ENCODE results near the gene SHB. TPM values are rescaled to one million over a fixed set of nuclear protein-coding genes. Genes with fewer than 3 reads are reported as not detected.
A peak's percentile ranks its signal among the peaks of the same experiment; 100 is the strongest.

The SHB gene
- total RNA-seq, 1 donor from 2014 or later, result 12.2 TPM

DNA sequence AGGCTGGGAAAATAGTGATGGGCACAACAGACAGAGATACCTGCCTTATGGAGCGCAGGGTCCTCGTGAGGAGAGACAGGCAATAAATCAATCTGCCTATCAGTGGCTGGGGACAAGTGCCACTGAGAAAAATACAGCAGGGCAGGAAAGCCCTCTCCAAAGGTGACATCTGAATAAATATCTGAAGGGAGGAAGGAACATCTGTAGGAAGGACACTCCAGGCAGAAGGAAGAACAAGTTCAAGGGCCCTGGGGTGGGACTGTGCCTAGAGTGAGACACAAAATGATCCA lies 111.4 kb downstream of the SHB start:
- DNase-seq (ENCODE audit: low spot score in 2 of 2), result no peak
- no peak for FAIRE-seq

DNA sequence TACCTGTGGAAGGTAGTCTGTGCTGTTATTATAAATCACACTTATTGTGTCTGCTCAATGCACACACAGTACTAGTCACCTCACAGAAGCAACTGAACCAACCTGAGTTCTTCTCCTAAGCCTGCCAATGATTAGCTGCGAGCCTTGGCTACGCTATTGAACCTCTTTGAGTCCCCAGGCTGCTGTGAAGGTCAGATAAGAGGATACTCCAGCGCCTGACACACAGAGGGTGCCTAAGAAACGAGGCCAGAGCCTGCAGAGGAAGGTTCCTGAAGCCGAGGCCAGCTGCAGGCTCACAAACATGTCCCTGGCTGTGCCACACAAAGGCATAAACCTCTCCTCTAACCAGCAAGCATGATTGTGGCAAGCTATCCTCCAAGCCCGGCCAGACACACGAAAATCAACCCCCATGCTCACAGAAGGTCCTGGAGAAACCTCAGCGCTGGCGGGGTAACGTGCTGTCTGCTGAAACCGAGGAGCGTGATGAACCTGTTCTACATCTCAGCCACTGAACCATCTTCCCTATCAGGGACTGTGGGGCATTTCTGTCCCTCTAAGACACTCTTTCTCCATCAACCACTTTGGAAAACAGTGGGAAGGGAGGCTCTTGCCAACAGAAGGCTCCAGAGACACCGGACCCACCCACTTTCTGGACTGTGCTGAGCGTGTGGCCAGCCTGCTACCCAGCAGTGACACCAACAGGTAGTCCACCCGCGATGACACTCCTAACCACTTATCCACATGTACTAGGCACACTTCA lies 111.9 kb downstream of the SHB start:
- DNase-seq (ENCODE audit: low spot score in 2 of 2), result no peak
- no peak for FAIRE-seq

DNA sequence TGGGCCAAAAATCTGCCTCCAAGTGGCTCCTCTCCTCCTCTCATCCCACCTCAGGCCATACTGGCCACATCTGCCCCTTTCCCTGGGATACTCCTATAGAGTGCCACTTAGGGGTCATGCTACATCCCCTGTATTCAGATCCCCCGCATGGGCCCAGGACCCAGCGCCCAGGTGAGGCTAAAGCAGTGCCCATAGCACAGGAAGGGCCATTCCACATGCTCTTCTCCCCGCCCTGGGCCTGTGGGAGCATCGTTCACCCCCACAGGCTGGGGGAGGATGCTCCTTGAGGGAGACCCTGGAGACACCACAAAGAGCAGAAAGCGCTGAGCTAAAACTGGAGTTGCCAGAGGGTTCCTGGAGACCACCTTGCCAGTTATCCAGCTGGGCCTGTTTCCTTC lies 112.6 kb downstream of the SHB start:
- FAIRE-seq, result no peak
- no peak for DNase-seq (ENCODE audit: low spot score in 2 of 2)

DNA sequence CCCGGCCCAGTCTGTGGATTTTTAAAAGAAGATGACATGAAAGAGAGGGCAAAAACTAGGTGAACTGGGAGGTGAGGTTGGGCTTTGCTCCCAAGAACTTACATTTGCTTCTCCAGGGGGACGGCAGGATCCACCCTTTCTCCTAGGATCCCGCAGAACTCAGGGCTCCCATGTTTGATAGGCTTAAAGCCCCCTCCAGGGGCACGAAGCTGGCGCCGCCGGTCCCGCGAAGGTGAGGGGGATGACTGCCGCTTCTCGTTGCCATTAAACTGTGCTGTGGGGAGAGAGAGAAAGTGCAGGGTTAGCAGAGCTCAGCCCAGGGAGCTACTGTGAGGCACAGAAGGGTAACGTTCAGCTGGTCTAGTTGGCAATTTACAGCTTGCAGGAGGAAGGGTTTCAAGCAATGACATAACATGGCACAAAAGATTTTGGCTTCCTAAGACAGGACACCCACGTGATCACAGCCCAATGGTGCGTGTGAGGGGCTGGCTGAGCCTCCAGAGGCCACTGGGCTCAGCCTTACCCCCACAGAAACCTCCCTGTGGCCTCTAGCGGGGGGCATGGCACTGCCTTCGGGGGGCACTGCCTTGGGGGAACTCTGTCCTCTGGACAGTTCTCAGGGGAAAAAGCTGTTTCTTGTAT lies 113.1 kb downstream of the SHB start:
- DNase-seq (ENCODE audit: low spot score in 2 of 2) (no peak), FAIRE-seq (no peak)

DNA sequence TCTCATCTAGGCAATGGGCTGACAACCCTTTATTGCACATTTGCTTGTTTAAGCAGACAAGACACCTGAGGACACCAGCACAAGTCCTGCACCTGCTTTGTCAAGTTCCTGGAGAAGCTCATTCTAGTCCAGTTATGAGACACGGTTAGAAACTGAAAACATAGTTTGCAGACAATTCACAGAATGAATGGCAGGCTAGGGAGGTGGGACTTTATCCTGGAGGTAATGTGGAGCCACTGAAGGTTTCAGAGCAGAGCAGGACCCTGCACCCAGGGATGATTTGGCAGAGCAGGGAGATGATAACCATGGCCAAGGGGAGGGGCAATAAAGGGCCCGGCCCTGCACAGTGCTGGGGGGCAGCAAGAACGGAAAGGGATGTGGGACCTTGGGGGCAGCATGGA lies 114.4 kb downstream of the SHB start:
- FAIRE-seq, result no peak
- DNase-seq (ENCODE audit: low spot score in 2 of 2), result no peak

DNA sequence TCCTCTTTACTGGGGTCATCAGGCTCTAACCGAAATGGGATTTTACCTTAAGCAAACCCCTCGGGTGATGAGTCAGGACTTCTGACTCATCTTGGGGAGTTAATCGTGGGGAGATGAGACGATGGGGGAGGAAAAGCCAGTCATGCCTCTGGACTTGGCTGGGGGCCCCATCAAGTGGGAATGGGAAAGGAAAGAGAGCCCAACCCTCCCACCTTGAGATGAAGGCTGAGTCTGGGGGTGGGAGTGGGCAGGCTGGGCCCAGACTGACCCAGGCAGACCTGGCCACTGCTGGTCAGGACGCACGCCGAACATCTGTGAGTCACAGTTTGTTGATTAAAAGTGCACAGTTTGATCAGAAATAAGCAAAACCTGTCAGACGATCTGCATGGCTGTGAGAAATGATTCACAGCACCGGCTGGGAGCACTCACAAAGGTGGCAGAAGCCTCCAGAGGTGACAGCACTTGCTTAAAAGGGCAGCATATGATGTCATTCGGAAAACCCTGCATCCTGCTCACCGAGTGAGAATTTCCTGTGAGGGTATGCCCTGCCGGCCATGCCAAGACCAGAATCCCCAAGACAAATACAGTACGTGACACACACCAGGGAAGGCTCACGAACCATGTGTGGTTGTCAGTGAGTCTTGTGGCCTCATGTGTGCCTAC lies 115.1 kb downstream of the SHB start:
- FAIRE-seq, result no peak

DNA sequence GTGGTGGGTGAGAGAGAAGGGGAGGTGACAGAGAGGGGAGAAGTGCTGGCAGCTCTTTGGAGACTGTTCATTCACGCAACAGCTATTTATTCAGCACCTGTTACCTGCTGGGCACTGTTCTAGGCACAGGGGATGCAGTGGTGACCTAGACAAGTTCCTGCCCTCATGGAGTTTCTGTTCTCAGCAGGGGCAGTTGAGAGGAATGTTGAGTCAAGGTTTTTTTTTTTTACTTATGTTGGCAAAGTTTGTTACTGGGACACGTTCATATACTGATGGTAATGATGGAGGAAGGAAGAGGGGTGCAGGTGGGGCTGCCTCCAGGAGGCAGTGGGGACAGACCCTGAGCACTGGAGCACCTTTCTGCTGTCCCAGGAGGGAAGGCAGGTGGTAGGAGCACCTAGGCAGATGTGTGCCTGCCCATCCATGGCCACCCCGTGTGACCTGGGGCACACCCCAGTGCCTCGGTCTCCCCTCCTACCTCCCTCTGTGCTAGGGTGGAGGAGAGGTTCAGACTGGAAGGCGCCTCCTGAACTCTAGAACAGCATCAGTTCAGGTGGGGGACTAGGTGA lies 115.7 kb downstream of the SHB start:
- DNase-seq (ENCODE audit: low spot score in 2 of 2), result no peak
- FAIRE-seq, result no peak

More for the DNA sequence above, 115.1 kb downstream of the SHB start:
- DNase-seq (ENCODE audit: low spot score in 2 of 2), result peak in 1 of 2 donors; percentile 46

DNA sequence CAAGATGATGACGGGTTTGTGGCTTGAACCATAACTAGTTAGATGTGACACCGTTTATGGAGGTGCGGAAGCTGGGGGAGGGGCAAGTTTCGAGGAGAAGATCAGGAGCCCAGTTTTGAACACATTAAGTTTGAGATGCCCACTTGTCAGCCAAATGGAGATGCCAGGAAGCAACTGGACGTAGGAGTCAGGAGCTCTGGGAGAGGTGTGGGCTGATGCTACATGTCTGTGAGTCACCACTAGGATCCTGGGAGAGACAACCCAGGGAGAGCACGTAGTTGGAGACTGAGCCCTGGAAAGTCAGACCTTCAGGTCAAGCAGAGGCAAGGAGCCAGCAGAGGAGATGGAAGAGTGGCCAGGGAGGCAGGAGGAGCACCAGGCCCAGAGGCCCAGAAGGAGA lies 116.3 kb downstream of the SHB start:
- DNase-seq (ENCODE audit: low spot score in 2 of 2) (no peak), FAIRE-seq (no peak)

DNA sequence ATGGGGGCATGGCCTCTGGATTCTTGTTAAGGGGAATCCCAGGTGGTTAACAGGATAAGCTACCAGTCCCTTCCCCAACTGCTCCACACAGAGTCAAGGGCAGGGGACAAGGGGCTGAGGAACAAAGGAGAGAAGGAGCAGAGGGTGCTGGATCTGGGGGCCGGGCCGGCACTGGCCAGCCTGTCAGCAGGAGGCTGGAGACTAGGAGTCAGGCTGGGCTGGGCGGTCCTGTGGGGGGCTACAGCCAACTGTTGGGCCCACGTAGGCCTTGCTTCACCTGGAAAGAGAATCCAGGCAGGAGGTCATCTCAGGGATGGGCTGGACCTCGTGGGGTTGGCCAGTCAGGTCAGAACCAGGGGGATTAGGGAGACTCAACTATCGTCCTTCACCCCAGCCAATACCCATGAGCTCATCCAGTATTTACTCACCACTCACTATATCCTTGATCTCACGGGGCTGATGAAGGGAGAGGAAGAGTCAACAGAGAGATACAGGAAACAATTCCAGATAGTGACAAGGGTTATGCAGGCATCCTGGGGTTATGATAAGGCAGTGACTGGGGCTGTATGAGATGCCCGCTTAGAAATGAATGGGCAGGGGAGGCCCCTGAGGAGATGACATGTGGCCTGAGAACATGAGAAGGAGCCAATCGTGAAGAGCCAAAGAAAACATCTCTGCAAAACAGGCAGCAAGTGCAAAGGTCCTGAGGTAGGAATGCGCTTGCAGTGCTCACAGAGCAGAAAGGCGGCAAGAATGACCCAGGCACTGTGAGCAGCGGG lies 117.2 kb downstream of the SHB start:
- DNase-seq (ENCODE audit: low spot score in 2 of 2) (no peak), FAIRE-seq (no peak)

DNA sequence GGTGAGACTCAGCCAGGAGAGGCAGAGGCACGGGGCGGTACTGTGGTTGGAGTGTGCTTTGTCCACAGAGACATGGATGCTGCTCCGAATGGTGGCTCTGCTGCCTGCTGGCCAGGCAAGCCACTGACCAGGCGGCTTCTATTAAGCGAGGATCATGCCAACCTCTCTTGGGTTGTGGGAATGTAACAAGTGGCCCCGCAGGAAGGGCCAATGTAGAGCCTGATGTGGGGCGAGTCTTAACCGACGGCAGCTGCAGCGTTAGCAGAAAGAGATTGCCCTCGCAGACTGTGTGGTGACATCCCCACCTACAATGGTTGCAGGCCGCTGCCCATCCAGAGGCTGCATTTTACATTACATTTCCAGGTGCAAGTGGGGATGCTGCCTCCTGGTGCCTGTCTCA lies 118.5 kb downstream of the SHB start:
- FAIRE-seq (no peak), DNase-seq (ENCODE audit: low spot score in 2 of 2) (no peak)

DNA sequence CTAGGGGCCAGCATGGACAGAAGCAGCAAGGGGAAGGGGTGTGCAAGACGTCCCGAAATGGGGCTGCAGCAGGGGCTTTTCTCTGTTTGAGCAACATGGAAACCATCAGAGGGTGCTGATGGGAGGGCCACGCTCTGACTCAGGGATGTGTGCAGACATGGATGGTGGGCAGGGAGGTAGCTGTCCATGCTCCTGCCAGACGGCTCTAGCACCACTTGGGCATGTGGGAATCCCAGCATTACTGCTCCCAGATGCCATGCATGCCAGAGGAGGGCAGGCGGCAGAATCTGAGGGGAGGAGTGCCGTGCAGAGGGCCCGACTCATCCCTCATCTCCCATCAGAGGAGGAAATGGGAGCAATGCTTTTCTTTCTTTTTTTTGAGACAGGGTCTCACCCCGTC lies 119.5 kb downstream of the SHB start:
- DNase-seq (ENCODE audit: low spot score in 2 of 2) (no peak), FAIRE-seq (no peak)

DNA sequence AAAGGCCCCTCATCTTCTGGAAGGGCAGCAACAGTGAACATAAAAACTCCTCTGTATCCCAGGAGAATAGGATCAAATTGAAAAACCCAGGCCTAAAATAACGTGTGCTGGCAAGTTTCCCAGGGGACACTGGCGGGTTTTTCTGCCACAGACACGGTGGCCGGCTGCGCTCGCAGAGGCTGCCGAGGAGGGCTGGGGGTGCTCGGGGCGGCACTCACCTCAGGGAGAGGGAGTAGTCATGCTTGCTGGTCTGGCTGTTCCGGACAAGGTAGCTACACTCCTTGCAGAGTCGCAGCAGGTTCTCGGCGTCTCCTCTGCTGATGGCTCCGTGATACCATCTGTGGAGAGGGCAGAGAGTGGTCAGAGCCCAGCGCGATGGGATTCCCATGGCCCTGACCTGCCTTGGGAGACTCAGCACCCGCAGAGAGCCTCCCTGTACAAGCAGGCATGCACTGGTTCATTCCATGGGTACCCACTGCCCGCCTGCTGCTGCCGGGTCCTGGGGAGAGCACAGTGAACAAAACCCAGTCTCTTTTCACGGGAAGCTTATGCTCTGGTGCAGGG lies 120.5 kb downstream of the SHB start:
- FAIRE-seq, result no peak
- no peak for DNase-seq (ENCODE audit: low spot score in 2 of 2)

DNA sequence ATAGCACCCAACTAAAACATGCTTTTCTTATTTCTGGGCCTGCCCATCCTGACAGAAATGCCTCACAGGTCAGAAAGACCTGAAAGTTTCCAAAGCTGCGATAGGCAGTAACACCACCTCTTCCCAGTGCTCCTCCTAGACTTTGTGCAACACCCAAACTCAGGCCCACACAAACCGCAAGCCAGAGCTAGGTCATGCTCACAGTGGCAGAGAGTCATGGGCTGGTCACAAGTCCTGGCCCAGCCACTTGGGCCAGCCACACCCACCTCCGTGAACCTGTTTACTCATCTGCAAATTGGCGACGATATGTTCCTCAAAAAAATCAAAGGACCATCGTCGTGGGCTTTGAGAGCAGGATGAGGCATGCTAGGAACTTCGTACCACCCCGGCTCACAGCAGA lies 121.0 kb downstream of the SHB start:
- DNase-seq (ENCODE audit: low spot score in 2 of 2) (no peak), FAIRE-seq (no peak)

DNA sequence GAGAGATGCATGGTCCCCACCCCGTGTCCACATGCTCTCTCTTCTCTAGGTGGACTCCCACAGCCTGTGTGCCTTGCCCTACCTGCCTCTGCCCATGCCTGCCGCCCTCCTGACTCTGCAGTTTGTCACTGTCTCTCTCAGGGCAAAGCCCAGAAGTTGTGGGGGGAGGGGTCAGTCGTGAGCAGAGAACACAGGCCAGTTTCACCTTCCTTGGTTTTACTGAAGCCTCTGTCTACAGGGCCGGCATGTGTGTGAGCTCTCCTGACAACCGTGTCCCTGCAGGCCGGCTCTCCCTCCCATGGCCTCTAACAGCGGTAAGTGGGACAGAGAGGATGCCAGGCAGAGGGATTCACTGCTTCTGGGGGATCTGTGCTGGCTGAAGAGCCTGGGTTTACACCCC lies 121.6 kb downstream of the SHB start:
- DNase-seq (ENCODE audit: low spot score in 2 of 2), result no peak
- no peak for FAIRE-seq

DNA sequence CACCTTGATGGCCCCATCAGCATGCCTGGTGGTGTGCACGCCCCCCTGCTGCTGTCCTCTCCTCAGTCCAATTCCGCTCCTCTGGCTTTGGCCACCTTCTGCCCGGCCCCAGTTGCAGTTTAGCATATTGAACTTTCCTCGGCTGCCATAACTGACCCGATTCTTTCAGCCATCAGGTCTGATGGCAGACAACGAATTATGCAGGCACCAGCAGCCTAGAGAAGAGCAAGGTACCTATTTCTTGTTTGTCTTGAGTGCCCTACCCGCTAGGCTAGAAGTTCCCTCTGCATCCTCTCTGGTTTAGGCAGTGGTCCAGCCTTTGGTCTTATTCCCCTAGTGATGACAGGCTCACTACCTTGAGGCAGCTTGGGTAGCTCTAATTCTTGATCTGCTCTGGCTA lies 122.1 kb downstream of the SHB start:
- FAIRE-seq, result no peak

DNA sequence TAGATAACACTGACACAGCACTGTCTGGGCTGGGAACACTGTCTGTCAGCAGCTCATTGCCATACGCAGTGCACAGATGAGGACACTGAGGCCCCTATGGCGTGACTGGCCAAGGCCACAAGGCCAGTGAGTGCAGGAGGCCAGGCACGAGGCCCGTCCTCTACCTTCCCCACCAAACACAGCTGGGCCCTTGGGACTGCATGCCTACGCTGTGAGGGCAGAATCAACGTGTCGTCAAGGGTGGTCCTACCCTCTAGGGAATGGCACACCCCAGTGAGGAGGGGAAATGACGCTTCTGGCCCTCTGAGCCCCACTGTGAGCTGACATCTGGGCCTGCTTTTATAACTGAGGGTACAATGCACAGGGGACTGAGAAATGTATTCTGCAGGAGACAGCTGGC lies 123.0 kb downstream of the SHB start:
- no peak for DNase-seq (ENCODE audit: low spot score in 2 of 2)
- FAIRE-seq, result no peak

More for the DNA sequence above, 122.1 kb downstream of the SHB start:
- no peak for DNase-seq (ENCODE audit: low spot score in 2 of 2)

DNA sequence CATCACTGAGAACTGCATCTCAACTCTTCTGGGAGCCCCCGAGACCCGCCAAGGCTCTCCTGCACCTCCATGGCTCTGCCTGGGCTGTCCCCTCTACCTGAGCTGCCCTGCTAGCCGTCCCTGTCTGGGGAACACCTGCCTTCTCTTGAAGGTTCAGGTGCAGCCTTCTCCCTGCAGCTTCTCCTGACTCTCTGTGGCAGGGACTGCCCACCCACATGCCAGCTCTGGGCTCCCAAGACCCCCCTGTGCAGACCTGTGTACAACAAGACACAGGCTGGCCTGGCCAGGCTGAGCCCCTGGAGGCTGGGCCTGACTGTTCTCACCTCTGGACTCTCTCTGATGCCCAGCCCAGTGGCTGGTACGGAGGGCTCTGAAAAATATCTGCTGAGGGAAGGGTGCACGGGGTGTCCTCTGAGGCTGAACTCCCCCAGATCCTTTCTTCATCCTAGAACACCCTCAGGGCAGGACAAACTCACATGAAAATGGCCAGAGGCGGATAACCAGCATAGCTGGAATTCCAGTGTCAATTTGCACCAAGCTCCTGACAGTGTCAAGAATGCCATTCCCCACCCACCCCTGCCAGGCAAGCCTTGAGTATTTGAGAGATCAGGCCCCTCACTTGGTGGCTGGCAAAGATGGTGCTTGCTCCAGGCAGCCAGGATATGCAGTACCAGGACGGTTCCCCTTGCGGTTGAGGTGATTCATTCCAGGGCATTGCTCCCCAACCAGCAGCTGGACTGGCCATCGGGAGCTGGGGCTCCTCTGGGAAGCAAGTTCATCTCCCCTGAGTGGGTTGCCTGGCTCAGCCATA lies 124.2 kb downstream of the SHB start:
- FAIRE-seq (no peak), DNase-seq (ENCODE audit: low spot score in 2 of 2) (no peak)

DNA sequence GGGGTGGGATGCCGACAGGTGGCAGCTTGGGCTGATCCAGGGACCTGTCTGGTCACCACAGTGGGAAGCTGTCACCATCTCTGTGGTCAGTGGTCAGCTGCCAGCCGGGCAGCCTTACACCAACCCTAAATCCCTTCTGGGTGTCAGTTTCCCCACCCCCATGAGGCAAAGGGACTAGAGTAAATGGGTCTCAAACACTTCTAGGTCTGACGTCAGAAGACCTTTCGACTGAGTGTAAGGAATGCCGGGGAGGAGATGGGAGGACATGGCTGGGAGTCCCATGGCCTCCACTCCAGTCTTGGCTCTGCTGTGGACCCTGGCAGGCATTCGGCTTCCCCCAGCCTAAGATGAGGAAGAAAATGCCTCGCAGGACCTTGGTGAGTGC lies 124.8 kb downstream of the SHB start:
- FAIRE-seq, result no peak
- DNase-seq (ENCODE audit: low spot score in 2 of 2), result no peak

DNA sequence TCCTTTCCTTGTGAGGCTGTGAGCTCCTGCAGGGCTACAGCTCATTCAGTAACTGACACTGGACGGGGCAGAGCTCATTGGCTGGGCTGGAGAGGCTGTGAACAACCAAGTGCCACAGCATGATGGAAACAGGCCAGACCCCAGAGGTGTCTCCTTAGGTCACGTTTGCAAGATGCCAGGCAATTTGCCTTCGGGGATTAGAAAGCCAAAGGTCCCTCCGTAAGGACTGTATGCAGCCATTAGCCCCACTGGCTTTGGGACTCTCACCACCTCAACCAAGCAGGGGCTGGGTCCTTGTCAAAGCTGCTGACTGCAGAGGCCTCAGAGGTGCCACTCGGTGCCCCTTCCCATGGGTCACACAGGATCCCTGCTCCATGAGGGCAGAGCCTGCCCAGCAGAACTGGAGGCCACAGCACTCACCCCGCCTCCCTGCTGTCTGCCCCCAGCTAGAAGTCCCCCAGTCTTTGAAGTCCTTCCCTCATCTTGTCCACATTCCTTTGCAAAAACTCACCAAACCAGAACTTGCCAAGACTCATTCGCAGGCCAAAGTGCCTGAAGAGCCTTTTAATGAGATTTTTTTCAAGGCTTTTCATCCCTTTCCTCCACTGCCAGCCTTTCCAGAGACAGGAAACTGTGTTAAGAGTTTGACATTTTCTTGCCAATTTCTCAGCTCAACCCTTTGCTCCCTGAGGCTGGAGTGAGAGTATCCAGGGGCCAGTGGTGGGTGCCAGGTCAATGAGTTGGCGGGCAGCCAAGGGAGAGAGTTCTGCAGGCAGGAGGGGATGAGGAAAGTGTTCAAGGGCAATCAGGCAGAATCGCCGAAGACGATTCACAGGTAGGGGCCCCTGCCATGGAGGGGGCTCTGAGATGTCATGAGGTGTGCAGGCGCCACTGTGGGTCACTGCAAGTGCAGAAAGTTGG lies 125.4 kb downstream of the SHB start:
- DNase-seq (ENCODE audit: low spot score in 2 of 2), result no peak

More for the DNA sequence above, 125.4 kb downstream of the SHB start:
- no peak for FAIRE-seq
